Stimulated activated CD4-positive, alpha-beta T cell treated with anti-CD3 and anti-CD28 coated beads, TNF-alpha, amount 100 ng/mL, for 4 hours (primary cell): ENCODE data around the gene USP36.
"Not testable (repeated sequence)": the region's sequence is repeated elsewhere in the genome, so short reads cannot be mapped to it uniquely, and the experiment has no call there.

Source experiments
- DNase-seq, 3 experiments: peaks; one replicate each; pipeline ENCODE4 v3.0.0-alpha.2; 2020; ENCODE audit warnings: low read depth in 3 of 3

Gene USP36

GRCh38 chr17:78767806-78768205 is 72.8 kb downstream of the USP36 start:
- DNase-seq, result no peak

GRCh38 chr17:78766743-78767294 is 73.8 kb downstream of the USP36 start:
- DNase-seq, result no peak

- DNase-seq, result no peak
These were observed 74.4 kb downstream of the USP36 start for GRCh38 chr17:78766225-78766624.

- no peak for DNase-seq
These were observed 74.8 kb downstream of the USP36 start for GRCh38 chr17:78765821-78766220.

GRCh38 chr17:78764871-78765270 is 75.7 kb downstream of the USP36 start:
- no peak for DNase-seq

- DNase-seq, result no peak
These were observed 77.1 kb downstream of the USP36 start for GRCh38 chr17:78763561-78763960.

GRCh38 chr17:78761789-78762406 is 78.7 kb downstream of the USP36 start:
- no peak for DNase-seq

- DNase-seq, result no peak
These were observed 80.7 kb downstream of the USP36 start for GRCh38 chr17:78759969-78760352.

- peak in 1 of 3 experiments; percentile 45 for DNase-seq
These were observed 81.2 kb downstream of the USP36 start for GRCh38 chr17:78759203-78759968.

- no peak for DNase-seq
These were observed 87.0 kb downstream of the USP36 start for GRCh38 chr17:78753316-78754250.

GRCh38 chr17:78751447-78752161 is 89.0 kb downstream of the USP36 start:
- no peak for DNase-seq

GRCh38 chr17:78751000-78751399 is 89.6 kb downstream of the USP36 start:
- DNase-seq, result not testable (repeated sequence)

GRCh38 chr17:78748730-78749317 is 91.8 kb downstream of the USP36 start:
- peak in 1 of 3 experiments; percentile 60 for DNase-seq

GRCh38 chr17:78748048-78748729 is 92.4 kb downstream of the USP36 start:
- no peak for DNase-seq

GRCh38 chr17:78747488-78747887 is 93.1 kb downstream of the USP36 start:
- DNase-seq, result no peak

- no peak for DNase-seq
These were observed 93.7 kb downstream of the USP36 start for GRCh38 chr17:78746949-78747269.

GRCh38 chr17:78746263-78746948 is 94.2 kb downstream of the USP36 start:
- DNase-seq, result no peak
